NCI-H526 (cell line): Measurements from ENCODE around the gene SPATA33.
"Not testable (repeated sequence)": the region's sequence is repeated elsewhere in the genome, so short reads cannot be mapped to it uniquely, and the experiment has no call there.

Experiments used
- DNase-seq, 2 experiments: peaks; one replicate each; lab custom pipeline; 2025; lab: John Stamatoyannopoulos, UW

Gene SPATA33

DNA sequence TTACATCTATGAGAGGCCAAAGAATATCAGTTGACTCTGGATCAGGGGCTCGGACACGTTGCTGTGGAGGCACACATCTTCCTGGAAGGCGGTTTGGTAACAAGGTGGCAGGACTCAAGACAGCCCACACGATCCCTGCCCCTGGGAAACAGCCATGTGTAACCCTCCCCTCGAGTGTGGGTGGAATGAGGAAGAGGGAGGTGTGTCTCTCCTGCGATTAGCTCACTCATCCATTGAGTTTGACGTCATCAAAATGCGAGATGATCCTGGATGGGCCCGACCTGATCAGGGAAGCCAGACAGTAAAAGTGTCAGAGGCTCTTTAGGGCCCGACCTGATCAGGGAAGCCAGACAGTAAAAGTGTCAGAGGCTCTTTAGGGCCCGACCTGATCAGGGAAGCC lies 6.6 kb downstream of the SPATA33 start:
- not testable (repeated sequence) for DNase-seq

DNA sequence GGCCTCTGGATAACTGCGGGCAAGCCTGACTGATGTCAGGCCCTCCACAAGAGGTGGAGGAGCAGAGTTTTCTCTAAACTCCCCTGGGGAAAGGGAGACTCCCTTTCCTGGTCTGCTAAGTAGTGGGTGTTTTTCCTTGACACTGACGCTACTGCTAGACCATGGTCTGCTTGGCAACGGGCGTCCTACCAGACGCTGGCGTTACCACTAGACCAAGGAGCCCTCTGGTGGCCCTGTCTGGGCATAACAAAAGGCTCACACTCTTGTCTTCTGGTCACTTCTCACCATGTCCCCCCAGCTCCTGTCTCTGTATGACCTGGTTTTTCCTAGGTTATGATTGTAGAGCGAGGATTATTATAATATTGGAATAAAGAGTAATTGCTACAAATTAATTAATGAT lies 9.4 kb downstream of the SPATA33 start:
- DNase-seq, result peak in 1 of 2 experiments; percentile 46

DNA sequence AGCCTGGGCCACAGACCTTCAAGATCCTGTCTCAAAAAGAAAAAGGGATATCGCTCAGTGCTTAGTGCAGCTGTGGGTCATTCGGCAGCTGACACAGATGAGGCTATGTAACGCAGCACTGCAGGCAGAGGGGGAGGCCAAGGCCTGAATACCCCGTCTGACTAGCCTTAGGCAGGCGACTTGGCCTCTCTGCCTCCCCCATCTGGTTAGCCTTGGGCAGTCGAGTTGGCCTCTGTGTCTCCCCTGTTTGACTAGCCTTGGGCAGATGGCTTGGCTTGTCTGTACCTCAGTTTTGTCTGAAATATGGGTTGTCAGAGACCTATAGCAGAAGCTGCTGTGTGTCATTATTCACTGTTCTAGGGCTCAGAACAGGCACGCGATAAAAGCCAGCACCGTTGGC lies 10.0 kb downstream of the SPATA33 start:
- no peak for DNase-seq

DNA sequence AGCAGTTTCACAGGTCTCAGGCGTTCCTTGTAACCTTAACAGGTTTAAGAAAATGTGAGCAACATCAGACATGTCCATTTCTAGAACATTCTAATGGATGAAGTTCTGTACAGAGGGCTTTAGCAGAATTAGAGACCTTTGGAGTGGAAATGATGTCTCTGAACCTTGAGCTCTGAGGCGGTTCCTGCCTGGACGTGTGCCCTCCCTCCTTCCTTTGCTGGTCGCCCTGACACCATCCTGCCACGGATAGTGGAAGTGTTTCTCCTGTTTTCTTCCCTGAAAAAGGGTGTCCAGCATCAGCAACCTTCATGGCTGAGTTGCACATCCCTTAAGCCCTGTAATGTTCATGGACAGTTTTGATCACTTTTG lies 11.1 kb downstream of the SPATA33 start:
- no peak for DNase-seq

DNA sequence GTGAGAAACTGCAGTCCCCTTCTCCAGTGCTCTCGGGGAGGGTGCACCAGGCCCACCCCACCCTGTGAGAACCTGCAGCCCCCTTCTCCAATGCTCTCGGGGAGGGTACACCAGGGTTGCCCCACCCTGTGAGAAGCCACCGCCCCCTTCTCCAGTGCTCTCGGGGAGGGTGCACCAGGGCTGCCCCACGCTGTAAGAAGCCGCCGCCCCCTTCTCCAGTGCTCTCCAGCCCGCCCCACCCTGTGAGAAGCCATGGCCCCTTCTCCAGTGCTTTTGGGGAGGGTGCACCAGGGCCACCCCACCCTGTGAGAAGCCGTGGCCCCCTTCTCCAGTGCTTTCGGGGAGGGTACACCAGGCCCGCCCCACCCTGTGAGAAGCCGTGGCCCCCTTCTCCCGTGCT lies 12.1 kb downstream of the SPATA33 start:
- no peak for DNase-seq

DNA sequence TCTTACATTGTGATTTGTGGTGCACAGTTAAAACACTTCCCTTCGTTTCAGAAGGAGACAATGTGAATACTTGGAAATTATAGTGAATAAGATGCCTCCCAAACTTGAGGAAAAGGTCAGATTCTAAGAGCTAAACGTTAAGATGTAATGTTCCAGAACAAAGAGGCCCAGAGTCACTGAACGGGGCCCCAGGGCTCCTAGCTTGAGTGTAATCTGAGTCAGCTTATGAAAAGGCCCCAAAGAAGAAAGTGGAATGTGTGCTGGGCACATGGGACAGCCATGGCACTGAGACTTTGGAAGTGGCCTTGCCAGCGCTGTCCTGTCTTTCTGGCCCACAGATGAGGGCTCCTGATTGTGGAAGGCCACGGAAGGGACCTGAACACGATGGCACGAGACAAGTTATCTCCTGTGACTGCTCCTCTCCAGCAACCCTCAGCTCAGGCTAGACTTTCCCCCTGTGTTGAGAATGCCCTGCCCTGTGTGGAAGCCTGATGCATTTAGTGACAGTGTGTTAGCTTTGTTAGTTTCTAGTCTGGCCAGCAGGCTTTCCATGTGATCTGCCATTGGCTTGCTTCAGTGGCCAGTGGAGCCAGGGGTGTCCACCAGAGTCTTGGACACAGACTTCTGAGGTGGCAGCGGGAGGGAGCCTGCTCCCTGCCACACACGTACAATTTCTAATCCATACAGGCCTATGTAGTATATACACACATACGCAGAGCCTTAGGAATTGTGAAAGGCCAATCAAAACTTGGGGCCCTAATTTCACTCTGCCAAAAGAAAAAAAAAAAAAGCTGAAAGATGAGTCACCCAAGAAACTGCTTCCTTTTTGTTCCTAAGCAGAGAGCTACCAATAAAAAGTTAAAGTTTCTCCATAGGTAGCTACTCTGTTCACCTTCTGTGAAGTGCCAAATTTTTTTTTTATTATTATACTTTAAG lies 13.1 kb downstream of the SPATA33 start:
- DNase-seq, result no peak

DNA sequence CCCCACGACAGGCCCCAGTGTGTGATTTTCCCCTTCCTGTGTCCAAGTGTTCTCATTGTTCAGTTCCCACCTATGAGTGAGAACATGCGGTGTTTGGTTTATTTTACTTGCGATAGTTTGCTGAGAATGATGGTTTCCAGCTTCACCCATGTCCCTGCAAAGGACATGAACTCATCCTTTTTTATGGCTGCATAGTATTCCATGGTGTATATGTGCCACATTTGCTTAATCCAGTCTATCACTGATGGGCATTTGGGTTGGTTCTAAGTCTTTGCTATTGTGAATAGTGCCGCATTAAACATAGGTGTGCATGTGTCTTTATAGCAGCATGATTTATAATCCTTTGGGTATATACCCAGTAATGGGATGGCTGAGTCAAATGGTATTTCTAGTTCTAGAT lies 13.9 kb downstream of the SPATA33 start:
- not testable (repeated sequence) for DNase-seq

DNA sequence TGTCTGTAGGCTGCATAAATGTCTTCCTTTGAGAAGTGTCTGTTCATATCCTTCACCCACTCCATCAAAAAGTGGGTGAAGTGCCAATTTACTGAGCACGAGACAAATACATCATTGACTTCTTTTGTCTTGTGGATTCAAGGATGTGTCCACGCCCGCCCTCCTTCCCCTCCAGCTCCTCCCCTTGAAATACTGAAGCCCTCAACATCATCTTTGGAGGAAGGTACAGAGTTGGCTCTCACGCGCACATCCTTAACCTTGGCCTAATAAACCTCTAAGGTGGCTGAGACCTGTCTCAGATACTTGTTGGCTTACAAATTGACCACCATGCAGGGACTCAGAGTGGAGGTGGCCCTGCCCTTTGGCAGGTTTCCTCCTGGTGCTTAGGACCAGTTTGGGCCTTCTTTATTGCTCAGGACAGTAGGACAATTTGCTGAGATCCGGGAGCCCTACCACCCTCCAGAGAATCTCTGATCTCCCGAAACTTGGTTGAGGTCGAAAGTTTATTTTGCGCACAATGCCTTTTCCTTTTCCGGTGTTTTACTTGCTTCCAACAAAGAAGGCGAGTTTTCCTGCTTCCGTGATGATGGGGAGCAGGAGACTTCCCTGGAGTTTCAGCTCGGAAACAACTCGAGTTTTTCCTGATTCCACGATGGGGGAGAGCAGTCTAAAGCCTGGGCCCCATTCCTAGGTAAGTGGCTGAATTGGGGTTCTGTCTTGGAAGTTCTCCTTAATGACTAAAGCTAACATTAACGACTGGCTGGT lies 14.7 kb downstream of the SPATA33 start:
- DNase-seq, result no peak

DNA sequence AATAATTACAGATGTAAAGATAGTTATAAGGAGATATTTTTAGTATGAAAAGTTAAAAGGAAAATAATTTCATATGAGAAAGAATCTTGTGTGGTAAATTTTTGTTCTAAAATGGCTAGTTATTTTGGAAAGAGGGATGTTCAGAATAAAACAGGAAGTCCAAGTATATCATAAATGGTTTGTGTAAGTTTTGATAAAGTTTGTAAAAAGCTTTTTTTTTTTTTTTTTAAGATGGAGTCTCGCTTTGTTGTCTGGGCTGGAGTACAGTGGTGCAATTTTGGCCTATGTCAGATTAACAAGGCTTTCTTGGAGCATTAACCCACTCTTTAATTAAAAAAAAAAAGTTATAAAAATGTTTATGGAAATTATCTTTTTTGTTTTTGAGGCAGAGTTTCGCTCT lies 20.6 kb downstream of the SPATA33 start:
- DNase-seq, result no peak

DNA sequence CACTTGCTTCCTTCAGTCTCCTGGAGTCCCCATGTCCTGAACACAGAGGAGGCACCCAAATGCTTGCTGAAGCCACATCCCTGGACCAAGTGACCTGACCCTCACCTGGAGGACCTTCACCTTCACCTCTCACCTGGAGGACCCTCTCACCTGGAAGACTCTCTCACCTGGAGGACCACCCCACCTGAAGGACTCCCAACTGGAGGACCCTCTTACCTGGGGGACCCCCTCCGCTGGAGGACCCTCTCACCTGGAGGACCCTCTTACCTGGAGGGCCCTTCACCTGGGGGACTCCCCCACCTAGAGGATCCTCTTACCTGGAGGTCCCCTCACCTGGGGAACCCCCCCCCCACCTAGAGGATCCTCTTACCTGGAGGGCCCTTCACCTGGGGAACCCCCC lies 28.3 kb downstream of the SPATA33 start:
- DNase-seq, result no peak

DNA sequence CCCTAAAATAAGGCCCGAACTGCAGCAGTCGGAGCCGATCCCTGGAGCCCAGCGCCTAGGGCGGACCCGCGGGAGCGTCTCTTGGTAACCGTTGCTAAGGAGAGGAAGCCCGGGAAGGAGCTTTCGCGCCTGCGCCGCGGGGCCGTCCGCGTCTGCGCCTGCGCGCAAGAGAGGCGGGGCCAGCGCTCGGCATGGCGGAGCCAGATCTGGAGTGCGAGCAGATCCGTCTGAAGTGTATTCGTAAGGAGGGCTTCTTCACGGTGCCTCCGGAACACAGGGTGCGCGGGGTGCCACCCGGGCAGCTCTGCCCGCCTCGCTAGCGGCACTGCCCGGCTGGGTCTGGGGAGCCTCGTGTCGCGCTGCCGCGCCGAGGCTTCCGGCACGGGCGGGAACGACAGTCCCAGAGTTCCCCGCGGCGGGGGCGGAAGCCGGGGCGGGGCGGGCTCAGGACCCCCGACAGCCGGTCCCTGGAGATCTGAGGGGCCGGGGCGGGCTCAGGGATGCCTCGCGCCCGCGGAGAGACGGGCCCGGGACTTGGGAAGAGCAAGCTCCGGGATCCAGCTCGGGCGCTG lies 29.0 kb downstream of the SPATA33 start, which contains the start of gene CDK10:
TSS of gene CDK10 (plus strand) at position 170 of the 572 bp plus-strand sequence. CDS start at position 192, 22 bp downstream.
- DNase-seq, result peak; percentile 42 to 92

DNA sequence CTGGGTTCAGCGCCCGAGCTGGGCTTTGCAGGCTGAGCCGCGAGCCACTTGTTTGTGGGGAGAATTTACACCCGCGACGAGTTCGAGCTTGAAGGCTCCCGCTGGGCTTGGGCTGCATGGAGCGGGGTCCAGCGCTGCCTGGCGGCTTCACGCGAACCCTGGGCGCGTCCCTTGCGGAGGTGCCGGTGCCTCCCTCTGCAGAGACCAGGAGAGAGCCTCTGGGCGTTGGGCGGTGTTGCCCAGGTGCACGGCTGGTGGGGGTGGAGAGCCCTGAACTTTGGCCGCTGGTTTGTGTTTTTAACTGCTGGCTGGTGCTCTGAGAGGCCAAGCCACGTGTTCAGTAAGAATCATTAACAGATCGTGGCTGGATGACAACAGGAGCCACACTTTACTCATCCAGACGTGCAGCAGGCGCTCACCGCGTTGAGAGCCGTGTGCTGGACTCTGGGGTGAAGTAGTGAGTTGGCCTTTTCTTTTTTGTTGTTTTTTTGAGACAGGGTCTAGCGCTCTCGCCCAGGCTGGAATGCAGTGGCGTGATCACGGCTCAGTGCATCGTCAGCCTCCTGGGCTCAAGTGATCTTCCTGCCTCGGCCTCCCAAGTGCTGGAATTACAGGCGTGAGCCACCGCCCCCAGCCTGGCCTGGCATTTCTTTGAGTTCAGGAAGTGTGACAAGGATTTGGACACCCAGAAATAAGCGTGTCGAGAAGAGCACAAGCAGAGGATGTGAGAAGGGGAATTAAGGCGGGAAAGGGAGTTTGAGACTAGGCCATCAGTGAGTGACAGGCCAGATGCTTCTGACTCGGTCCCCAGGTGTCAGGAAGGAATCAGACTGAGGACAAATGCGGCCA lies 29.7 kb downstream of the SPATA33 start:
- DNase-seq, result peak in 1 of 2 experiments; percentile 66

DNA sequence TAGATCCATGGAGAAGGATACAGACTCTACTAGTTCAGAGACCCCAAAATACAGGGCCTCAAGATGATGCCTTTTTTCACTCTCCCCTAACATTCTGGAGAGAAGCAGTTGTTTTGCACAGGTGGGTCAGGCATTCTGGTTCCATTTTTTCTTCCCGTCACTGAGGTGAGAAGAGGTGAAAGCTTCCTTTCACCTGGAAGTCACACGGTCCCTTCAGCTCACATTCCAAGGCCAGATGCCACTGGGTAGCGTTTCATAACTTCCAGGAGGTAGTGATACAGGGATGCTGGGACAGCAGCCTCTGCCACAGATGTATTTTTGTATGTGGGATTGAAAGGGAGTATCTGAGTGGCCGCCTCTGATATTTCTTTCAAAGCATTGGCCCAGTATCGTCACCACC lies 30.8 kb downstream of the SPATA33 start:
- DNase-seq, result no peak

DNA sequence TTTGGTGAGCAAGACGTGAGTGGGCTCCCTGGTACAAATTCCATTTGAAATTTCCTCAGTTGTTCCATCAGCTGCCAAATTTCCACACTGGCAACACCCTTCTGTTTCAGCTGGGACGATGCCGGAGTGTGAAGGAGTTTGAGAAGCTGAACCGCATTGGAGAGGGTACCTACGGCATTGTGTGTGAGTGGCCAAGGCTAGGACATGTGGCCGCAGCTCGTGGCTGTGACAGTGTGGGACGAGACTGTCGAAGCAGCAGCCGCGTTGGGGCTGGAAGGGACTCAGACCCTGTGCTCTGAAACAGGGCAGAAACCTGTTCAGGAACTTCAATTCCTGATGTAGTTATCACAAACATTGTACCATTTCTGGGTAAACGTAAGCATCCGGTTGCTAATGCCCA lies 31.5 kb downstream of the SPATA33 start:
- no peak for DNase-seq

DNA sequence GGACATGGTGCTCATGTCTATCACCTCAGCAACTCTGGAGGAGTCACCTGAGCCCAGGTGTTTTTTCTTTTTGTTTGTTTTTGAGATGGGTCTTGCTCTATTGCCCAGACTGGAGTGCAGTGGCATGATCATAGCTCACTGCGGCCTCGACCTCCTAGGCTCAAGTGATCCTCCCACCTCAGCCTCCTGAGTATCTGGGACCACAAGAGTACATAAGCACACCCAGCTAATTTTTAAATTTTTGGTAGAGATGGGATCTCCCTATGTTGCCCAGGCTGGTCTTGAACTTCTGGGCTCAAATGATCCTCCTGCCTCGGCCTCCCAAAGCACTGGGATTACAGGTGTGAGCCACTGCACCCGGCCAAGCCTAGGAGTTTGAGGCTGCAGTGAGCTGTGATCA lies 32.0 kb downstream of the SPATA33 start:
- DNase-seq, result not testable (repeated sequence)

DNA sequence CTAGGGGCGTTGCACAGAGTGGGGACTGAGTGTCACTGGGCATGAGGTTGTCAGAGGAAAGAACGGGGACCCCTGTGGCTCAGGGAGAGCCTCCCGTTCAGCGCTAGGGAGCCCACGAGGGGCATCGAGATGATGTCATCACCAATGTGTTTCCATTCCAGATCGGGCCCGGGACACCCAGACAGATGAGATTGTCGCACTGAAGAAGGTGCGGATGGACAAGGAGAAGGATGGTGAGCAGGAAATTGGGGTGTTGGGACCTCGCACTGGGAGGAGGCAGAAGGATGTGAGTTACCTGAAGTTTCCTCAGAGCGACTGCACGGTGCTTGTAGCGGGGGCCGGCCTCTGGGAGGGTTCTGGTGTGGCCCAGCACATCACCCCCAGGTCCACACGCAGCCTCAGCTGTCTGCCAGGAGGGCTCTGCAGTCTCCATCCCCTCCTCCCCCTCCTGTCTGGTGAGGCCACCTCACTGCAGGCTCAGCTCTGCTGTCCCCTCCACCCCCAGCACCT lies 32.8 kb downstream of the SPATA33 start:
- DNase-seq, result no peak

DNA sequence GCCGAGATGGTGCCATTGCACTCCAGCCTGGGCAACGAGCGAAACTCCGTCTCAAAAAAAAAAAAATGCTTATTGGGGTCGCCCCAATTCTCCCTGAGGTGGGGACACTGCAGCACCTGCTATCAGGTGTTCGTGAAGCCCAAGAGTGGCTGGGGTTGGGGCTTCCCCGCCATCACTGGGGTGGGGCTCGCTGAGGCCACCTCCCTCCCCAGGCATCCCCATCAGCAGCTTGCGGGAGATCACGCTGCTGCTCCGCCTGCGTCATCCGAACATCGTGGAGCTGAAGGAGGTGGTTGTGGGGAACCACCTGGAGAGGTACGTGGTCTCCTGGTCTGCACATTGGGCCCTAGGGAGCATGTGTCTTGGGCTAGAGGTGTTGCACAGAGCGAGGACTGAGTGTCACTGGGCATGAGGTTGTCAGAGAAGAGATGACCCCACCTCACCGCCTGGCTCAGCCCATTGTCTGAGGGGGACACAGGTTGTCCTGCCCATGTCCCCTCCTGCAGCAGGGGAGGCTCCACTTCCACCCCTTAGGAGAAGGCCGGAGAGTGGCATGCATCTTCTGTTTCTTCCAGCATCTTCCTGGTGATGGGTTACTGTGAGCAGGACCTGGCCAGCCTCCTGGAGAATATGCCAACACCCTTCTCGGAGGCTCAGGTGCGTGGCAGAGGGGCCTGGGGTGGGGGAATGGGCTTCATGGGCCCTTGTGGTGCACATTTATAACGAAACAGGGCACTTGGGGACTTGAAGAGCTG lies 33.8 kb downstream of the SPATA33 start:
- no peak for DNase-seq

DNA sequence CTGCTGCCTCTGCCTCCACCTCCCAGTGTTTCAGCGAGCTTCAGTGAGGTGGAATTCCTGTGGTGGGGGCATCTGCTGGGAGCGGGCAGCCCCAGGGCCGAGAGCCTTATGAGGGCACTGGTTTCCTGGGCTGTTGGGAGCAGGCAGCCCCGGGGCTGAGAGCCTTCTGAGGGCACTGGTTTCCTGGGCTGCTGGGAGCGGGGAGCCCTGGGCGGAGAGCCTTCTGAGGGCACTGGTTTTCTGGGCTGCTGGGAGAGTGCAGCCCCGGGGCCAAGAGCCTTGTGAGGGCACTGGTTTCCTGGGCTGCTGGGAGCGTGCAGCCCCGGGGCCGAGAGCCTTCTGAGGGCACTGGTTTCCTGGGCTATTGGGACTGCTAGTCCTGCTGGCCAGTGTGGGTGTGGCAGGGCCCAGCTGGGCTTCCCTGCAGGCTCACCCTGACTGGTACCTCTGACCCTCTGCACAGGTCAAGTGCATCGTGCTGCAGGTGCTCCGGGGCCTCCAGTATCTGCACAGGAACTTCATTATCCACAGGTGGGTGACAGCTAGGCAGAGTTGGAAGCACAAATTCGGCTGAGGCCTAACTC lies 34.4 kb downstream of the SPATA33 start:
- DNase-seq, result no peak

DNA sequence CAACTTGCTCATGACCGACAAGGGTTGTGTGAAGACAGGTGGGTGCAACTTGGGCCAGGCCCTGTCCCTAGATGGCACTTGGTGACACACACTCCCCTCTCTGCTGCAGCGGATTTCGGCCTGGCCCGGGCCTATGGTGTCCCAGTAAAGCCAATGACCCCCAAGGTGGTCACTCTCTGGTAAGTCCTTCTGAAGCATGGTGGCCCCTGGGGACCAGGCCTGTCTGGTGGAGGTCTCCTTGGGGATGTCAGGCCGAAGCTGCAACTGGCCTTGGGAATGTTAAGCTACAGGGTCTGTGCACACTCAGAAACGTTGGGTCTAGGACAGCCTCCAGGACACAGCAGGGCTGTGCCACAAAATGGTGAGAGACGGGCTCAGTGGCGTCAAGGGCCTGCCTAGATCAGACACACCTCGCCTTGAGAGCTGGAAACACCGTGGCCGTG lies 35.7 kb downstream of the SPATA33 start:
- no peak for DNase-seq
